Uterus (tissue), 4 donors: ENCODE measurements around the gene ALG1. TPM values are rescaled to one million over a fixed set of nuclear protein-coding genes. Genes with fewer than 3 reads are reported as not detected.

ENCODE experiments used
- DNase-seq, 2 donors: peaks; one replicate each; pipeline ENCODE4 v3.0.0-alpha.2; 2019 to 2020
- H3K27ac ChIP-seq, 2 donors: fragments of 200-600 bp; sonication (generic); 1 replicate in 1 of 2; 2 replicates in 1 of 2; pipeline ENCODE4 v1.5.1; 2016 to 2018
- H3K27me3 ChIP-seq, 2 donors: fragments of 200-600 bp; sonication (generic); one replicate each; pipeline ENCODE4 v1.5.1; 2018 to 2019; ENCODE audit warnings: control low read depth in 1 of 2
- H3K36me3 ChIP-seq, 2 donors: fragments of 200-600 bp; sonication (generic); one replicate each; pipeline ENCODE4 v1.5.1; 2019; ENCODE audit warnings: control low read depth in 1 of 2
- H3K4me1 ChIP-seq, 2 donors: fragments of 200-600 bp; sonication (generic); one replicate each; pipeline ENCODE4 v1.5.1; 2018 to 2019; ENCODE audit warnings: control low read depth in 1 of 2
- H3K4me3 ChIP-seq, 2 donors: fragments of 200-600 bp; sonication (generic); 1 replicate in 1 of 2; 2 replicates in 1 of 2; pipeline ENCODE4 v1.5.1; 2018 to 2019; ENCODE audit warnings: mild to moderate bottlenecking in 1 of 2
- H3K9me3 ChIP-seq, 2 donors: fragments of 200-600 bp; sonication (generic); one replicate each; pipeline ENCODE4 v1.5.1; 2019; ENCODE audit warnings: control low read depth in 1 of 2
- POLR2A ChIP-seq, 2 donors: fragments of 450-650 bp; IDR thresholded peaks; one replicate each; pipeline ENCODE4 v1.6.1; 2016; ENCODE audit warnings: antibody characterized with exemption in 2 of 2, mild to moderate bottlenecking in 1 of 2, moderate library complexity in 1 of 2
- intact Hi-C: fragments of 100-400 bp; cut with DNase I; formaldehyde crosslinking; loops from one replicate; pipeline ENCODE4 v1.15.1; 2023; ENCODE audit warnings: low total_unique reads
- total RNA-seq, 4 donors: library from RNA; depleted of rRNA in 3 of 4; stranded (reverse); fragments of >200 nt in 3 of 4; gene quantifications; one replicate each; pipeline versions ENCODE4 v1.1.0 to v1.2.4, GENCODE V29; 2014 to 2023
- TF ChIP-seq, protein P1 (sequence below), 4 experiments: fragments of 200-600 bp in 2 of 4; fragments of 450-650 bp in 2 of 4; sonication (generic) in 2 of 4; IDR thresholded peaks; one replicate each; pipeline ENCODE4 v1.5.1; 2016 to 2019; ENCODE audit warnings: antibody characterized with exemption in 4 of 4, mild to moderate bottlenecking in 2 of 4, moderate library complexity in 1 of 4
- donor health status: DM: yes; HTN: yes; CAD: no.

Gene ALG1
- total RNA-seq, 4 donors from 2014 or later: 4.7 to 21.3 (median 10.9) TPM

DNA sequence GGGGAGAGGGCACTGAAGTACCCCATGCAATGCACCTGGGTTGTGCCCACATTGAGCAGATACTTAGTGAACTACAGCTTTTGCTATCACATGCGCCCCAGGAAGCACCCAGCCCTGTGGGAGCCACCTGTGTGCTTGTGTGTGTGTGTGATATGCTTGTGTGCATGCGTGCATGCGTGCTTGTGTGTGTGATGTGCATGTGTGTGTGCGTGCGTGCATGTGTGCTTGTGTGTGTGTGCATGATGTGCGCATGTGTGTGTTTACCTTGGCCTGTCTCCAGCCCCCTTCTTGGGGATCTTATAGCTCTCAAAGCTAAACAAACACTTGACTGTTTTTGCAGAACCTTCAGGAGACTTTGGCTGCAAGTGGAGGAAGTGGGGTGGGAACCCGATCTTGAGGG is 6.7 kb upstream of the ALG1 start:
- no peaks in the 10 kb centered on the region for H3K4me1 ChIP-seq
- no peak overlapping the region for H3K27ac ChIP-seq
- H3K4me3 ChIP-seq: no peak overlapping the region
- H3K27me3 ChIP-seq: no peaks in the 10 kb centered on the region
- H3K9me3 ChIP-seq: no peaks in the 10 kb centered on the region
- no peak for TF ChIP-seq POLR2A (IDR thresholded peaks at IDR 0.05)
- TF ChIP-seq, protein P1, sequence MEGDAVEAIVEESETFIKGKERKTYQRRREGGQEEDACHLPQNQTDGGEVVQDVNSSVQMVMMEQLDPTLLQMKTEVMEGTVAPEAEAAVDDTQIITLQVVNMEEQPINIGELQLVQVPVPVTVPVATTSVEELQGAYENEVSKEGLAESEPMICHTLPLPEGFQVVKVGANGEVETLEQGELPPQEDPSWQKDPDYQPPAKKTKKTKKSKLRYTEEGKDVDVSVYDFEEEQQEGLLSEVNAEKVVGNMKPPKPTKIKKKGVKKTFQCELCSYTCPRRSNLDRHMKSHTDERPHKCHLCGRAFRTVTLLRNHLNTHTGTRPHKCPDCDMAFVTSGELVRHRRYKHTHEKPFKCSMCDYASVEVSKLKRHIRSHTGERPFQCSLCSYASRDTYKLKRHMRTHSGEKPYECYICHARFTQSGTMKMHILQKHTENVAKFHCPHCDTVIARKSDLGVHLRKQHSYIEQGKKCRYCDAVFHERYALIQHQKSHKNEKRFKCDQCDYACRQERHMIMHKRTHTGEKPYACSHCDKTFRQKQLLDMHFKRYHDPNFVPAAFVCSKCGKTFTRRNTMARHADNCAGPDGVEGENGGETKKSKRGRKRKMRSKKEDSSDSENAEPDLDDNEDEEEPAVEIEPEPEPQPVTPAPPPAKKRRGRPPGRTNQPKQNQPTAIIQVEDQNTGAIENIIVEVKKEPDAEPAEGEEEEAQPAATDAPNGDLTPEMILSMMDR (IDR thresholded peaks at IDR 0.05): no peak
- intact Hi-C loops: no loop called here
- no peaks in the 10 kb centered on the region for H3K36me3 ChIP-seq
- DNase-seq: no peak

DNA sequence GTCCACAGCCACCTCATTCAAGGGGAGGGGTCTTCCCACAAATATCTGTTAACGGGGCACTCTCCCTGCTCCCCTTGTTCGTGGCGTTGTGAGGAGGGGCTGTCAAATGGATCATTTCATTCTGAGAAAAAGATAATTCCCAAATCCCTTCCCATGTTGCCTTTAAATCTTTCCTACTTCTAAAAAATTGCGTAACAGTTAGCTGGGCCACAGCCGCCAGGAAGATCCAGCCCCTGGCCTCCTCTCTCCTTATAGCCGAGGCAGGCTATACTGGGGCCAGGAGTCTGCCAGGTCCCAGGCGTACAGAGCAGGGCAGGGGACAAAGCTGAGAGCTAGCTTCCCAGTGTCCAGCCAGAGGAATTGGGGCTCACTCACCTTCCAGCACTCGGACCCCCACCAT is 6.3 kb upstream of the ALG1 start:
- intact Hi-C loops: no loop called here
- H3K4me3 ChIP-seq: no peak overlapping the region
- no peak for DNase-seq
- no peaks in the 10 kb centered on the region for H3K9me3 ChIP-seq
- no peaks in the 10 kb centered on the region for H3K27me3 ChIP-seq
- no peaks in the 10 kb centered on the region for H3K4me1 ChIP-seq
- H3K36me3 ChIP-seq: no peaks in the 10 kb centered on the region
- no peak overlapping the region for H3K27ac ChIP-seq
- TF ChIP-seq, protein P1 (IDR thresholded peaks at IDR 0.05): no peak
- TF ChIP-seq POLR2A (IDR thresholded peaks at IDR 0.05): no peak

DNA sequence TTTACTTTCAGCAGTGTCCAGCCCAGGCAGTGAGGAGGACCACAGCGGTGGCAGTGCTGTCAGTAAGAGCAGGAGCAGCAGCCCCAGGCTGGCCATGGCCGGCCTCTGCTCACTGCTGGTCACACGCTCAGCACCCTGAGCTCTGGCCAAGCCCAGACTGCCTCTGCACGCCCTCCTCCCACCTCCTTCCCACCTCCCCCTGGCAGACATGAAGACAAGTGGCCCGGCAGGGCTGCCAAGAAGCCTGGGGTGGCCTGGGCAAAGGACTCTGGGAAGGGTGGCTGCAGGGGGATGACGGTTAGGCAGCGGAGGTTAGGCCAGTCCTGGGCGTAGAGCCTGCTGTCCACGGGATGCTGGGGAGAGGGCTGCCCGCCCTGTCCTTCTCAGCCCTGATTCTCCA is 5.8 kb upstream of the ALG1 start, which contains the start of gene C16orf89:
Gene C16orf89 (minus strand): TSS at position 144 of the 400 bp plus-strand sequence. CDS start 48 bp downstream, at position 96.
- Histone ChIP-seq H3K27me3 (no peaks in the 10 kb centered on the region), H3K4me1 (no peaks in the 10 kb centered on the region), H3K4me3 (no peak within 1 kb of the TSS), H3K27ac (no peak within 1 kb of the TSS), H3K9me3 (no peaks in the 10 kb centered on the region), H3K36me3 (no peaks in the 10 kb centered on the region)
- no peak for TF ChIP-seq POLR2A (IDR thresholded peaks at IDR 0.05)
- TF ChIP-seq, protein P1 (IDR thresholded peaks at IDR 0.05): no peak
- intact Hi-C loops: no loop called here
- no peak for DNase-seq

DNA sequence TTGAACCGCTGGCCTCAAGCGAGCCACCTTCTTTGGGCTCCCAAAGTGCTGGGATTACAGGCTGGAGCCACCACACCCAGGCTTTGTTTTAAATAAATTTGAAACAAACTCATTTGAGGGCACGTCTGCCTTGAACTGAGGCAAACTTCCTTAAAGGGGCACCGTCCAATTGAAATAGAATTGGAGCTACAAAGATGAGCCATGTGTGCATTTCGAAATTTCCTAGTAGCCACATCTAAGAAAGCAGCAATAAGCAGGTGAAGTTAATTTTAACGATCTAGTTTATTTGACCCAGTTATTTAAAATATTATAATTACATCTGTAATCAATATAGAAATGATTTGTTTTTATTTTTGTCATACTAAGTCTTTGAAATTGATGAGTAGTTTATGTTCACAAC is 5.1 kb upstream of the ALG1 start:
- no peak overlapping the region for H3K4me3 ChIP-seq
- H3K4me1 ChIP-seq: no peaks in the 10 kb centered on the region
- no peak overlapping the region for H3K27ac ChIP-seq
- DNase-seq: no peak
- no peaks in the 10 kb centered on the region for H3K9me3 ChIP-seq
- H3K27me3 ChIP-seq: no peaks in the 10 kb centered on the region
- intact Hi-C loops: no loop called here
- no peak for TF ChIP-seq POLR2A (IDR thresholded peaks at IDR 0.05)
- TF ChIP-seq, protein P1 (IDR thresholded peaks at IDR 0.05): no peak
- no peaks in the 10 kb centered on the region for H3K36me3 ChIP-seq

DNA sequence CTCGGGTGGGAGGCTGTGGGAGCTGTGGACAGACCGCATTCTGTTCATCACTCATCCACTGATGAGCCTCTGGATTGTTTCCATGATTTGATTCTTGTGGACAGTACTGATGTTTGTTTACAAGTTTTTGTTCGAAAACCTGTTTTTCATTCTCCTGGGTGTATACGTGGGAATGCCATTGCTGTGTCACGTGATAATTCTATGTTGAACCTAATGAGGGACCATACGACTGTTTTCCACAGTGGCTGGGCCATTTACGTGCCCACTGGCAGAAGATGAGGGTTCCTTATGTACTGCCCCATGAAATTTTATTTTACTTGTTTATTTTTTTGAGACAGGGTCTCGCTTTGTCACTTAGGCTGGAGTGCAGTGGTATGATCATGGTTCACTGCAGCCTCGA is 2.6 kb upstream of the ALG1 start:
- no peaks in the 10 kb centered on the region for H3K27me3 ChIP-seq
- intact Hi-C loops: no loop called here

More for the DNA sequence above, 2.6 kb upstream of the ALG1 start:
- Histone ChIP-seq H3K27ac (no peak overlapping the region), H3K4me3 (no peak overlapping the region), H3K4me1 (no peaks in the 10 kb centered on the region), H3K9me3 (no peaks in the 10 kb centered on the region), H3K36me3 (no peaks in the 10 kb centered on the region)
- TF ChIP-seq, protein P1 (IDR thresholded peaks at IDR 0.05): no peak
- no peak for TF ChIP-seq POLR2A (IDR thresholded peaks at IDR 0.05)
- no peak for DNase-seq
